IPS DF 6.9 (cell line): Measurements from ENCODE around the gene PNPLA1.

Source experiments
- DNase-seq: peaks from one replicate; pipeline ENCODE4 v3.0.0-alpha.2; 2013; ENCODE audit warnings: low read depth, low spot score
- H3K27ac ChIP-seq: one replicate; pipeline ENCODE4 v1.5.1; 2013; ENCODE audit warnings: low read length, control low read depth
- H3K27me3 ChIP-seq: 2 replicates; pipeline ENCODE4 v1.6.1; 2013; ENCODE audit warnings: mild to moderate bottlenecking, low read length; ENCODE audit not compliant: control insufficient read depth, insufficient read depth
- H3K36me3 ChIP-seq: 2 replicates; pipeline ENCODE4 v1.6.1; 2013; ENCODE audit warnings: low read length; ENCODE audit not compliant: control insufficient read depth, insufficient read depth
- H3K4me1 ChIP-seq: 2 replicates; pipeline ENCODE4 v1.6.1; 2013; ENCODE audit warnings: low read length; ENCODE audit not compliant: control insufficient read depth, insufficient read depth
- H3K4me3 ChIP-seq: 2 replicates; pipeline ENCODE4 v1.5.1; 2013; ENCODE audit warnings: mild to moderate bottlenecking, low read length
- H3K9me3 ChIP-seq: 2 replicates; pipeline ENCODE4 v1.6.1; 2013; ENCODE audit warnings: low read length, inconsistent platforms; ENCODE audit not compliant: control insufficient read depth, insufficient read depth
- WGBS: extraction: QIAGEN DNeasy Blood & Tissue Kit; methylation state at CpG from one replicate; pipeline ENCODE4 v1.1.7; 2013; ENCODE audit warnings: mixed read lengths, missing lambda C conversion rate; ENCODE audit not compliant: insufficient read length, insufficient coverage; 5-methylcytosine and 5-hydroxymethylcytosine counted together

PNPLA1 gene

DNA sequence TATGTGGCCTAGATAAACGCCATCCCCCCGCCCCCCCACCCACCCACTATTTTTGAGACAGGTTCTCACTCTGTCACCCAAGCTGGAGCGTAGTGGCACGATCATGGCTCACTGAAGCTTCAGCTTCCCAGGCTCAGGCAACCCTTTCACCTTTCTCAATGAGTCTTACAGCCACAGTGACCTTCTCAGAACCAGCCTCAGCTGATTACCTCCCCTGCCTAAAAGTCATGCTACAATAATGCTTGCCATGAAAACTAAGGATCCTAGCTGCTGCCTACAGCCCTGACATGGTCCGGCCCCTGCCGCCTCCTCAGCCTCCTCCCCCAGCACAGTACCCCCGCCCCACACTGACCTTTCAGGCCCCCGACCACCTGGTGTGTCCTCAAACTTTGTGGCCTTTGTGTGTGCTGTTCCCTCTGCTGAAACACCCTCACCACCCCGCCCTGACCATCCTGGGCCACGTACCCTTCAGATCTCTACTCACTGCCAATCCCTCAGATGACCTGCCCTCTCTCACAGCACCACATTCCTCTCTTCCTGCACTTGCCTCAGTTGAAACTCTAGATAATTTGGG lies 31.3 kb downstream of the PNPLA1 start:
- Histone ChIP-seq H3K36me3 (no peaks in the 10 kb centered on the region), H3K9me3 (no peaks in the 10 kb centered on the region), H3K4me1 (no peaks in the 10 kb centered on the region), H3K27me3 (no peaks in the 10 kb centered on the region), H3K4me3 (no peak overlapping the region), H3K27ac (no peak overlapping the region)
- DNase-seq: no peak
- WGBS: no CpG with 5 or more reads among the region's 10 CpGs

DNA sequence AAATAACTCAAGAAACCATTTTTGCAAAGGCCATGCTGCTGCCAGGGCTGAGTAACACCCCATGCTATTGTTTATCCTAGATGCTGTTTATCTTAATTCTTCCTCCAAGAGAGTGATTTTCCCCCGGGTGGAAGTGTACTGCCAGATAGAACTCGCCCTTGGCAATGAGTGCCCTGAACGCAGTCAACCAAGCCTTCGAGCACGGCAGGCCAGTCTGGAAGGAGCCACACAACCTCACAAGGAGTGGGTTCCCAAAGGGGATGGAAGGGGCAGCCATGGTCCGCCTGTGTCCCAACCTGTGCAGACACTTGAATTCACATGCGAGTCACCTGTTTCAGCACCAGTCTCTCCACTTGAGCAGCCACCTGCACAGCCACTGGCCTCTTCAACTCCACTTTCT lies 31.9 kb downstream of the PNPLA1 start:
- Histone ChIP-seq H3K27ac (no peak overlapping the region), H3K27me3 (no peaks in the 10 kb centered on the region), H3K4me3 (no peak overlapping the region), H3K4me1 (no peaks in the 10 kb centered on the region), H3K36me3 (no peaks in the 10 kb centered on the region), H3K9me3 (no peaks in the 10 kb centered on the region)
- WGBS: no CpG with 5 or more reads among the region's 7 CpGs
- no peak for DNase-seq

DNA sequence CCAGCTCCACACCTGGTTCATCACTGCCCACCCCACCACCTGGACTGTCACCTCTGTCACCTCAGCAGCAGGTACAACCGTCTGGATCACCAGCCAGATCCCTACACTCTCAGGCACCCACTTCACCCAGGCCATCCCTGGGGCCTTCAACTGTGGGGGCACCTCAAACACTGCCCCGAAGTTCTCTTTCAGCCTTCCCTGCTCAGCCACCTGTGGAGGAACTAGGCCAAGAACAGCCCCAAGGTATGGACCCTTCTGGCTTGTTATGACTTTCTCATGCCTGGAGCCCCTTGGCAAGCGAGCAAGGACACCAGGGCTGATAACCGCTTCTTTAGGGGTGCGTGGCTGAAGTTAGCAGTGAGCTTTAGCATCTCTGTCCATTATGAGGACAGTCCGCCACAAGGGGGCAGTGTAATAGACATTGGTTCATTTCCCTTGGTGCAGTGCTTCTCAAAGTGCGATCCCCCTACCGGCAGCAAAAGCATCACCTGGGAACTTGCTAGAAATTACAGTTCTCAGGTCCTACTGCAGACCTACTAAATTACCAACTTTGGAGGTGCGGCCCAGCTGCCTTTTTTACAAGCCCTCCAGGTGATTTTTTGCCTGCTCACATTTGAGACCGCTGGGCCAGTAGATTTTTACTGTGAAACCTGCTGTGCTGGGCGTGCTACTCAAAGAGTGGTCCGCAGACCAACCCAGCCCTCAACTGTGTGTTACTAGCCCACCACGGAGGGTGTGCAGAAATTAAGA lies 32.5 kb downstream of the PNPLA1 start:
- no CpG with 5 or more reads among the region's 13 CpGs for WGBS
- Histone ChIP-seq H3K27me3 (no peaks in the 10 kb centered on the region), H3K36me3 (no peaks in the 10 kb centered on the region), H3K4me1 (no peaks in the 10 kb centered on the region), H3K27ac (no peak overlapping the region), H3K9me3 (no peaks in the 10 kb centered on the region), H3K4me3 (no peak overlapping the region)
- peak; percentile 94 for DNase-seq

DNA sequence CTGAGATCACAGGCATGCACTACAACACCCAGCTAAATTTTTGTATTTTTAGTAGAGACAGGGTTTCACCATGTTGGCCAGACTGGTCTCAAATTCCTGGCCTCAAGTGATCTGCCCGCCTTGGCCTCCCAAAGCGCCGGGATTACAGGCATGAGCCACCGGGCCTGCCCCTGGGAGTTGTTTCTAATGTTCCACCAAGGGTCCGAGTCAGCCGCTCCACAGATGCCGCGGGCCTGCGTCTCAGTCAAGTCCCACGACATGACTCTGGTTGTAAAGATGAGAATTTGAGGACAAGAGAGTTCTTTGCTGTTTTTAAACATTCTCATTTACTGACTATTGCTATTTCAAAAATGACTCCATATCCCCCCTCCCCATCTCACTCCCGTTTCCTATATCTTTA lies 36.0 kb downstream of the PNPLA1 start:
- H3K4me3 ChIP-seq: no peak overlapping the region
- no peaks in the 10 kb centered on the region for H3K27me3 ChIP-seq
- no peaks in the 10 kb centered on the region for H3K4me1 ChIP-seq
- H3K36me3 ChIP-seq: no peaks in the 10 kb centered on the region
- no peak for DNase-seq
- WGBS: 100% methylated on average over 1 of the region's 11 CpGs
- no peak overlapping the region for H3K27ac ChIP-seq
- H3K9me3 ChIP-seq: no peaks in the 10 kb centered on the region; the same call in 1 of the 2 replicates

DNA sequence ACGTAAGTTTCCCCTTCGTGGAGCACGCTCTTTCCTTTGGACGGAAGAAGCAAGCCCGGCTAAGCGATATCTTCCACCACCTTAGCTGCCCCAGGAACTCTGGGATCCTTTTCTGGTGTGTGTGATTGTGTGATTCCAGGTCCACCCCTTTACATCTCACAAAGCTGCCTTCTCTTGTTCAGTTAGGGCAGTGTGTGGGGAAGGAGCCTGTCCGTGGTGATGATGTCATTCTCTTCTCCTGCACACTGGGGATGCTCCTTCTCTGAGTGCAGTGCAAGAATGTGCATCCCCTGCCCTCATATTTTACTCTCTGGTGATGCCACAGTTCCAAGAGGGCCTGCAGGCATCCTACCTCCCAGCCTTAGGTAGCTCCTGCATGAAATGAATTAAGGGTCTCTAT lies 36.5 kb downstream of the PNPLA1 start:
- H3K36me3 ChIP-seq: no peaks in the 10 kb centered on the region
- H3K9me3 ChIP-seq: no peaks in the 10 kb centered on the region; the same call in 1 of the 2 replicates
- H3K4me1 ChIP-seq: no peaks in the 10 kb centered on the region
- no peaks in the 10 kb centered on the region for H3K27me3 ChIP-seq
- no CpG with 5 or more reads among the region's 7 CpGs for WGBS
- no peak overlapping the region for H3K4me3 ChIP-seq
- no peak for DNase-seq
- no peak overlapping the region for H3K27ac ChIP-seq

DNA sequence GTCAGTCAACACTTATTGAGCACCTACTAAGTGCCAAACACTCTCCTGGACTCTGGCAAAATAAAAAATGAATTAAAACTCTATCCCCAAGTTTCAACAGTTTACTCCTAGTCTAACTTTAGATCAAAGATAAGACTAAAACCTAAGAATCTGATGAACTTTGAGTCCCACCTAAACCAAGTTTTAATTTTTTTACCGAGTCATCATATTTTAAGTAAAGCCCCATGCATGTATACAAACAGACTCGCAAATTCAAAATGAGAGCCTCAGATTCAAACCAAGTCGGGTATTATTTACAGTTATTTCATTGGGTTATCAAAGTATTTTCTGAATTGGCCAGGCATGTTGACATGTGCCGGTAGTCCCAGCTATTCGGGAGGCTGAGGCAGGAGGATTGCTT lies 38.7 kb downstream of the PNPLA1 start:
- Histone ChIP-seq H3K4me1 (no peaks in the 10 kb centered on the region), H3K9me3 (no peaks in the 10 kb centered on the region; the same call in 1 of the 2 replicates), H3K4me3 (no peak overlapping the region), H3K27ac (no peak overlapping the region), H3K27me3 (no peaks in the 10 kb centered on the region), H3K36me3 (no peaks in the 10 kb centered on the region)
- DNase-seq: no peak
- no CpG with 5 or more reads among the region's 5 CpGs for WGBS

DNA sequence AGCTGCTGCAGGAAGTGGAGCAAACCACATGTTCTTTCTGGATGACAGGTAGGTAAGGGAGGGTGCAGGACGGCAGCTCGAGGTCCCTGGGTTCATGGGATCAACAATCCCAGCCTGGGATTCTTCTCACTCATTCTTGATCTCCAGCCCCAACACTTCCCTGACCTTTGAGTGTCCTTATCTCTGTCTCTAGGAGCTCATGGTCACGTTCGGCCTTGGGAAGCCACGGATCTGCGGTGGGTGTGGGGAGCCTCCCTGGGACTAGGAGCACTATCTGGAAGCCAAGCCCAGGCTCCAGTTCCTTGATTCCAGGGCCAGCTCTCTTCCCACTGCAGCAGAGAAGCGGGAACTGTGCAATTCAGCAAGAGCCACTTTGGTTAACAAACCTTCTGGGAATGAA lies 39.3 kb downstream of the PNPLA1 start:
- Histone ChIP-seq H3K9me3 (no peaks in the 10 kb centered on the region; the same call in 1 of the 2 replicates), H3K4me1 (no peaks in the 10 kb centered on the region), H3K27ac (no peak overlapping the region), H3K4me3 (no peak overlapping the region), H3K36me3 (no peaks in the 10 kb centered on the region), H3K27me3 (no peaks in the 10 kb centered on the region)
- no CpG with 5 or more reads among the region's 7 CpGs for WGBS
- no peak for DNase-seq

DNA sequence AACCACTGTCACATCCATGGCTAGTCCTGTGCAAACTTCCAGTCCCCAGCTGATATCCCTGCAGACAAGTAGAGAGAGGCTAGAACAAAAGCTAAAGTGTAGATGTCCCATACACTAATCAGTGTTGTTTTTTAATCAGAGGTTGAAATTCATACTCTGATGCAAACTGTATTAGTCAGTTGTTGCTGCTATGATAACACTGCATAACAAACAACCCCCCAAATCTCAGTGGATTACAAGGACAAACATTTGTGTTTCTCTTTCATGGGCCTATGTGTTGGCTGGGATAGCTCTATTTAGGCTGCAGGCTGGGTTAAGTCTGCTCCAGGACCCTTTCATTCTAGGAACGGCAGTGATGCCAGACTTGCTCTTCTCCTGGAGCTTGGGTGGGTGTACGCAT lies 40.0 kb downstream of the PNPLA1 start:
- no peaks in the 10 kb centered on the region for H3K27me3 ChIP-seq
- WGBS: no CpG with 5 or more reads among the region's 2 CpGs
- DNase-seq: no peak
- no peaks in the 10 kb centered on the region for H3K36me3 ChIP-seq
- H3K27ac ChIP-seq: no peak overlapping the region
- no peaks in the 10 kb centered on the region; the same call in 1 of the 2 replicates for H3K9me3 ChIP-seq
- H3K4me1 ChIP-seq: no peaks in the 10 kb centered on the region
- H3K4me3 ChIP-seq: no peak overlapping the region

DNA sequence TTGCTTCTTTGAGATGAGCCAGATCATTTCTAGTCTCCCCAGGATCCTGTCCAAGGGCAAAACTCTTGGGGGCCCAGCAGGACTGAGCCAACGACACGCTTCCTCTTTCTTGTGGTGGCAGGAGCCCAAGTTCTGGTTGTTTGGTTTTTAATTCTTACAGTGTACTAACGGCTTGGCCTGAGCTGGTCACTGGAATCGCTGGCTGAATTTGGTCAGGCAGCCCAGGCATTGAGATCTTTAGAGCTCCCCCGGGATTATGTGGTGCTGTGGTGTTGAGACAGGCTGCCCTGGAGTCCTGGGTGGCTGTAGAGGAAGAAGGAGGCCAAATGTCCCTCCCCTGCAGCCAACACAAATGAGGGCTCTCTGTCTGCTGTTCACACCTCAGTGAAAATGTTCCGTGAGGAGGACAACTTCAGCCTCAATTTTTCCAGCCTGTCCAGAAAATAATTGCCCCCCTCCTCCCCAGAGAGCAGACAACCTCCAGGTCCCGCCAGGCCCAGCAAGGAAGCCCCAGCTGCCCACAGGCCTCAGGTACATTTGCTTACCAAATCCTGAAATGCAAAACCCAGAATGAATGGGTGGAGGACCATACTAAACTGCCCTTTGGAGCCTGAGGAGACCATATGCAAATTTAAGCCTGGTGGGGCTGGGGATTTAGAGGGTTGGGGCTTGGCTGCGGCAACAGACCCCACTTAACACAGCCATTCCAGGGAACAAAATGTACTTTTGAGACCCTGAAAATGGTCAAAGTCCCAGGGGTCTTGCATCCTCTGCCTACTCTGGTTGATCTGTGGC lies 43.2 kb downstream of the PNPLA1 start:
- Histone ChIP-seq H3K4me1 (no peaks in the 10 kb centered on the region), H3K4me3 (no peak overlapping the region), H3K27me3 (no peaks in the 10 kb centered on the region), H3K36me3 (no peaks in the 10 kb centered on the region), H3K9me3 (no peaks in the 10 kb centered on the region; the same call in 1 of the 2 replicates), H3K27ac (no peak overlapping the region)
- no CpG with 5 or more reads among the region's 8 CpGs for WGBS
- DNase-seq: no peak

DNA sequence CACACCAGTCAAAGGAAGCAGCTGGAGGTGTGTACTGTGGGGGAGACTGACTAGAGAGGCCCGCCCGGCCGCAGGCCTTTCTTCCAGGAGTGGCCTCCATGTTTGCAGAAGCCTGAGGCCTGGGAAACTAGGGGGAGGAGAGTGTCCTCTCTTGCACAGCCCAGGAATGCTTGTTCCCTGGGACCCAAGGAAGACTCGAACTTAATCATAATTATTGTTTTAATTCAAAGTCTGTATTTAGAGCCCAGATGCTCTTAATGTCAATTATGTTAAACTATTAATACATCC lies 43.7 kb downstream of the PNPLA1 start:
- H3K27ac ChIP-seq: no peak overlapping the region
- H3K4me3 ChIP-seq: no peak overlapping the region
- no CpG with 5 or more reads among the region's 4 CpGs for WGBS
- H3K27me3 ChIP-seq: no peaks in the 10 kb centered on the region
- no peaks in the 10 kb centered on the region for H3K4me1 ChIP-seq
- no peaks in the 10 kb centered on the region; the same call in 1 of the 2 replicates for H3K9me3 ChIP-seq
- H3K36me3 ChIP-seq: no peaks in the 10 kb centered on the region
- DNase-seq: no peak
